Measurements from ENCODE around the gene RABGEF1.

GRCh38 chr7:66790725-66791124 lies 50.2 kb downstream of the RABGEF1 start:
- TF ChIP-seq CTCF (IDR thresholded peaks at IDR 0.05; ENCODE audit: poor library complexity): no peak
- no peak for TF ChIP-seq EZH2 (IDR thresholded peaks at IDR 0.05; ENCODE audit: borderline replicate concordance)
- no peak for TF ChIP-seq EZH2phosphoT487 (IDR thresholded peaks at IDR 0.05; ENCODE audit: low read depth, severe bottlenecking, unreplicated experiment)

Data from hepatocyte (in vitro differentiated cells).